Endothelial cell of umbilical vein (primary cell): Measurements from ENCODE around the gene NPHS1.

ENCODE experiments used
- CTCF ChIP-seq, 2 donors: IDR thresholded peaks; 1 replicate in 1 of 2; 2 replicates in 1 of 2; pipeline ENCODE4 v1.5.1; 2011; ENCODE audit warnings: low read length in 2 of 2, mild to moderate bottlenecking in 2 of 2, moderate library complexity in 2 of 2, control low read depth in 1 of 2, inconsistent platforms in 1 of 2, low read depth in 1 of 2; ENCODE audit not compliant: insufficient read depth in 1 of 2; ENCODE audit errors: extremely low read depth in 1 of 2
- EZH2 ChIP-seq: IDR thresholded peaks from 2 replicates; pipeline ENCODE4 v1.6.1; 2012; ENCODE audit warnings: borderline replicate concordance, low read depth, mild to moderate bottlenecking, moderate library complexity, low read length, inconsistent platforms; ENCODE audit not compliant: severe bottlenecking
- MAX ChIP-seq: IDR thresholded peaks from 2 replicates; pipeline ENCODE4 v1.6.1; 2011; ENCODE audit not compliant: insufficient read depth, insufficient read length
- POLR2A ChIP-seq: IDR thresholded peaks from 2 replicates; pipeline ENCODE4 v1.6.1; 2012; ENCODE audit warnings: low read depth, mild to moderate bottlenecking, control low read depth, low read length
- POLR2AphosphoS5 ChIP-seq: IDR thresholded peaks from 2 replicates; pipeline ENCODE4 v1.6.1; 2012; ENCODE audit warnings: low read depth, mild to moderate bottlenecking, control low read depth, low read length, moderate library complexity; ENCODE audit not compliant: insufficient read depth

- TF ChIP-seq POLR2A (no peak), EZH2 (no peak), CTCF (IDR thresholded peaks at IDR 0.05; ENCODE audit: extremely low read depth in 1 of 2, insufficient read depth in 1 of 2, low read depth in 1 of 2, low read length in 2 of 2) (no peak), POLR2AphosphoS5 (no peak), MAX (no peak)
These were observed 19.3 kb upstream of the NPHS1 start for GRCh38 chr19:35871611-35872010.
